ENCODE data around the gene ALX4. TPM values are rescaled to one million over a fixed set of nuclear protein-coding genes. Genes with fewer than 3 reads are reported as not detected.

The ALX4 gene
- total RNA-seq, 1 donor from 2014 or later, result not detected

GRCh38 chr11:44290208-44290607 lies 19.7 kb downstream of the ALX4 start:
- peaks cover 14% of the 10 kb centered on the region for H3K27me3 Mint-ChIP-seq (ENCODE audit: insufficient read depth)
- intact Hi-C loops (cut with micrococcal nuclease), result no loop called here
- no peak overlapping the region for H3K27ac Mint-ChIP-seq
- DNase-seq (ENCODE audit: low spot score), result no peak
- no peak overlapping the region for H3K4me3 Mint-ChIP-seq
- H3K9me3 Mint-ChIP-seq, result no peaks in the 10 kb centered on the region
- no peaks in the 10 kb centered on the region for H3K36me3 Mint-ChIP-seq (ENCODE audit: low read depth)
- H3K4me1 Mint-ChIP-seq (ENCODE audit: low read depth), result no peaks in the 10 kb centered on the region

- H3K36me3 Mint-ChIP-seq (ENCODE audit: low read depth), result no peaks in the 10 kb centered on the region
- intact Hi-C loops (cut with micrococcal nuclease), result loop anchor here (10.0 kb wide), 2 partner anchors 153 to 337 kb away; no protein-coding TSS in a partner anchor
- H3K27ac Mint-ChIP-seq, result no peak overlapping the region
- peaks cover 14% of the 10 kb centered on the region for H3K27me3 Mint-ChIP-seq (ENCODE audit: insufficient read depth)
- H3K4me1 Mint-ChIP-seq (ENCODE audit: low read depth), result no peaks in the 10 kb centered on the region
- no peaks in the 10 kb centered on the region for H3K9me3 Mint-ChIP-seq
- no peak overlapping the region for H3K4me3 Mint-ChIP-seq
- no peak for DNase-seq (ENCODE audit: low spot score)
Measured at GRCh38 chr11:44288133-44288526, 21.8 kb downstream of the ALX4 start.

GRCh38 chr11:44286911-44287310 lies 23.0 kb downstream of the ALX4 start:
- DNase-seq (ENCODE audit: low spot score), result no peak

GRCh38 chr11:44286268-44286880 lies 23.6 kb downstream of the ALX4 start:
- no peak overlapping the region for H3K27ac Mint-ChIP-seq
- peak; percentile 38 for DNase-seq (ENCODE audit: low spot score)
- H3K27me3 Mint-ChIP-seq (ENCODE audit: insufficient read depth), result peaks cover 14% of the 10 kb centered on the region
- intact Hi-C loops (cut with micrococcal nuclease), result loop anchor here (1.0 to 10.0 kb wide), 6 partner anchors 152 to 625 kb away; no protein-coding TSS in a partner anchor
- no peaks in the 10 kb centered on the region for H3K9me3 Mint-ChIP-seq
- no peak overlapping the region for H3K4me3 Mint-ChIP-seq
- no peaks in the 10 kb centered on the region for H3K36me3 Mint-ChIP-seq (ENCODE audit: low read depth)
- no peaks in the 10 kb centered on the region for H3K4me1 Mint-ChIP-seq (ENCODE audit: low read depth)

More at GRCh38 chr11:44286911-44287310, 23.0 kb downstream of the ALX4 start:
- intact Hi-C loops (cut with micrococcal nuclease), result loop anchor here (1.0 to 10.0 kb wide), 6 partner anchors 152 to 624 kb away; no protein-coding TSS in a partner anchor
- Mint-ChIP-seq H3K36me3 (ENCODE audit: low read depth) (no peaks in the 10 kb centered on the region), H3K9me3 (no peaks in the 10 kb centered on the region), H3K4me3 (no peak overlapping the region), H3K27ac (no peak overlapping the region), H3K4me1 (ENCODE audit: low read depth) (no peaks in the 10 kb centered on the region), H3K27me3 (ENCODE audit: insufficient read depth) (peaks cover 14% of the 10 kb centered on the region)

- intact Hi-C loops (cut with micrococcal nuclease), result loop anchor here (1.0 to 10.0 kb wide), 6 partner anchors 151 to 626 kb away; no protein-coding TSS in a partner anchor
- Mint-ChIP-seq H3K9me3 (no peaks in the 10 kb centered on the region), H3K27me3 (ENCODE audit: insufficient read depth) (peaks cover 9% of the 10 kb centered on the region), H3K4me1 (ENCODE audit: low read depth) (no peaks in the 10 kb centered on the region), H3K4me3 (no peak overlapping the region), H3K36me3 (ENCODE audit: low read depth) (no peaks in the 10 kb centered on the region), H3K27ac (no peak overlapping the region)
- no peak for DNase-seq (ENCODE audit: low spot score)
Measured at GRCh38 chr11:44285756-44286155, 24.2 kb downstream of the ALX4 start.

- DNase-seq (ENCODE audit: low spot score), result no peak
- intact Hi-C loops (cut with micrococcal nuclease), result loop anchor here (10.0 kb wide), 2 partner anchors 148 to 342 kb away; no protein-coding TSS in a partner anchor
Measured at GRCh38 chr11:44282620-44283019, 27.3 kb downstream of the ALX4 start.

GRCh38 chr11:44281151-44281550 lies 28.8 kb downstream of the ALX4 start:
- no peaks in the 10 kb centered on the region for H3K9me3 Mint-ChIP-seq
- H3K36me3 Mint-ChIP-seq (ENCODE audit: low read depth), result no peaks in the 10 kb centered on the region
- intact Hi-C loops (cut with micrococcal nuclease), result loop anchor here (10.0 kb wide), 2 partner anchors 146 to 344 kb away; no protein-coding TSS in a partner anchor
- DNase-seq (ENCODE audit: low spot score), result no peak
- no peaks in the 10 kb centered on the region for H3K4me1 Mint-ChIP-seq (ENCODE audit: low read depth)
- H3K27ac Mint-ChIP-seq, result no peak overlapping the region
- no peak overlapping the region for H3K4me3 Mint-ChIP-seq
- H3K27me3 Mint-ChIP-seq (ENCODE audit: insufficient read depth), result no peaks in the 10 kb centered on the region

More at GRCh38 chr11:44282620-44283019, 27.3 kb downstream of the ALX4 start:
- Mint-ChIP-seq H3K9me3 (no peaks in the 10 kb centered on the region), H3K36me3 (ENCODE audit: low read depth) (no peaks in the 10 kb centered on the region), H3K27me3 (ENCODE audit: insufficient read depth) (peaks cover 2% of the 10 kb centered on the region), H3K27ac (no peak overlapping the region), H3K4me1 (ENCODE audit: low read depth) (no peaks in the 10 kb centered on the region), H3K4me3 (no peak overlapping the region)

GRCh38 chr11:44280257-44280656 lies 29.7 kb downstream of the ALX4 start:
- H3K27me3 Mint-ChIP-seq (ENCODE audit: insufficient read depth), result no peaks in the 10 kb centered on the region
- no peak overlapping the region for H3K27ac Mint-ChIP-seq
- H3K36me3 Mint-ChIP-seq (ENCODE audit: low read depth), result no peaks in the 10 kb centered on the region
- no peak for DNase-seq (ENCODE audit: low spot score)
- intact Hi-C loops (cut with micrococcal nuclease), result loop anchor here (10.0 kb wide), 2 partner anchors 145 to 345 kb away; no protein-coding TSS in a partner anchor
- no peak overlapping the region for H3K4me3 Mint-ChIP-seq
- H3K9me3 Mint-ChIP-seq, result no peaks in the 10 kb centered on the region
- no peaks in the 10 kb centered on the region for H3K4me1 Mint-ChIP-seq (ENCODE audit: low read depth)

GRCh38 chr11:44279483-44279882 lies 30.5 kb downstream of the ALX4 start:
- H3K27me3 Mint-ChIP-seq (ENCODE audit: insufficient read depth), result no peaks in the 10 kb centered on the region
- no peak overlapping the region for H3K27ac Mint-ChIP-seq
- H3K9me3 Mint-ChIP-seq, result no peaks in the 10 kb centered on the region
- H3K4me3 Mint-ChIP-seq, result no peak overlapping the region
- H3K4me1 Mint-ChIP-seq (ENCODE audit: low read depth), result no peaks in the 10 kb centered on the region
- DNase-seq (ENCODE audit: low spot score), result no peak
- intact Hi-C loops (cut with micrococcal nuclease), result no loop called here
- no peaks in the 10 kb centered on the region for H3K36me3 Mint-ChIP-seq (ENCODE audit: low read depth)

GRCh38 chr11:44277196-44278090 lies 32.5 kb downstream of the ALX4 start:
- H3K9me3 Mint-ChIP-seq, result no peaks in the 10 kb centered on the region
- no peaks in the 10 kb centered on the region for H3K4me1 Mint-ChIP-seq (ENCODE audit: low read depth)
- intact Hi-C loops (cut with micrococcal nuclease), result no loop called here
- no peak for DNase-seq (ENCODE audit: low spot score)
- H3K4me3 Mint-ChIP-seq, result no peak overlapping the region
- no peaks in the 10 kb centered on the region for H3K36me3 Mint-ChIP-seq (ENCODE audit: low read depth)
- no peak overlapping the region for H3K27ac Mint-ChIP-seq
- peaks cover 1% of the 10 kb centered on the region for H3K27me3 Mint-ChIP-seq (ENCODE audit: insufficient read depth)

- H3K9me3 Mint-ChIP-seq, result no peaks in the 10 kb centered on the region
Measured at GRCh38 chr11:44275961-44276550, 33.9 kb downstream of the ALX4 start.

GRCh38 chr11:44275241-44275640 lies 34.7 kb downstream of the ALX4 start:
- H3K9me3 Mint-ChIP-seq, result no peaks in the 10 kb centered on the region
- no peaks in the 10 kb centered on the region for H3K36me3 Mint-ChIP-seq (ENCODE audit: low read depth)
- H3K27me3 Mint-ChIP-seq (ENCODE audit: insufficient read depth), result peaks cover 1% of the 10 kb centered on the region
- no peak overlapping the region for H3K4me3 Mint-ChIP-seq
- intact Hi-C loops (cut with micrococcal nuclease), result no loop called here
- no peak overlapping the region for H3K27ac Mint-ChIP-seq
- no peaks in the 10 kb centered on the region for H3K4me1 Mint-ChIP-seq (ENCODE audit: low read depth)
- DNase-seq (ENCODE audit: low spot score), result no peak

More at GRCh38 chr11:44275961-44276550, 33.9 kb downstream of the ALX4 start:
- DNase-seq (ENCODE audit: low spot score), result no peak
- Mint-ChIP-seq H3K4me3 (no peak overlapping the region), H3K36me3 (ENCODE audit: low read depth) (no peaks in the 10 kb centered on the region), H3K4me1 (ENCODE audit: low read depth) (no peaks in the 10 kb centered on the region), H3K27me3 (ENCODE audit: insufficient read depth) (peaks cover 1% of the 10 kb centered on the region), H3K27ac (no peak overlapping the region)
- intact Hi-C loops (cut with micrococcal nuclease), result no loop called here

Measured in activated T-helper 1 cell treated with anti-CD3 and anti-CD28 coated beads, Interleukin-12 subunit alpha, Interleukin-12 subunit beta, Interleukin-2, Interleukin-4 antibody, amounts not matched to agents 30 ng/mL and 10 ng/mL and 1 ng/mL, durations not matched to agents 14 hours and 24 hours and 36 hours (primary cell).